Thyroid gland (tissue), 4 donors: ENCODE data around the gene CDYL.

Experiments
- CTCF ChIP-seq, 6 experiments: fragments of 200-600 bp in 3 of 6; fragments of 450-650 bp in 3 of 6; sonication (generic) in 3 of 6; IDR thresholded peaks; one replicate each; pipeline ENCODE4 v1.5.1; 2016 to 2019; ENCODE audit warnings: antibody characterized with exemption in 6 of 6, mild to moderate bottlenecking in 2 of 6, inconsistent platforms in 1 of 6, moderate library complexity in 1 of 6
- POLR2A ChIP-seq, 2 donors: fragments of 450-650 bp; IDR thresholded peaks; one replicate each; pipeline ENCODE4 v1.6.1; 2017; ENCODE audit warnings: antibody characterized with exemption in 2 of 2, mild to moderate bottlenecking in 2 of 2, moderate library complexity in 1 of 2

GRCh38 chr6:4913705-4914419, 137.7 kb downstream of the CDYL start:
- TF ChIP-seq CTCF (IDR thresholded peaks at IDR 0.05) (no peak), POLR2A (IDR thresholded peaks at IDR 0.05) (no peak)
